Measurements from ENCODE around the gene ABCG5.

Gene ABCG5

GRCh38 chr2:43838560-43839267 is at the start of gene ABCG5, which contains the start of gene ABCG8:
TSS of gene ABCG5 (minus strand) at chr2:43838839. CDS start at chr2:43838679, 160 bp downstream.
TSS of gene ABCG8 (plus strand) at chr2:43838971. CDS start at chr2:43839054, 83 bp downstream.
- DNase-seq (ENCODE audit: extremely low read depth, low read depth), result no peak
- TF ChIP-seq CTCF (IDR thresholded peaks at IDR 0.05; ENCODE audit: low read depth, low read length, missing control alignments), result no peak
- no peak within 1 kb of the TSS for H3K4me3 ChIP-seq (replicated peaks; ENCODE audit: low read depth, low read length)

GRCh38 chr2:43887176-43887575 is 48.5 kb upstream of the ABCG5 start:
- no peak for TF ChIP-seq CTCF (IDR thresholded peaks at IDR 0.05; ENCODE audit: low read depth, low read length, missing control alignments)
- H3K4me3 ChIP-seq (replicated peaks; ENCODE audit: low read depth, low read length), result no peak overlapping the region
- no peak for DNase-seq (ENCODE audit: extremely low read depth, low read depth)

GRCh38 chr2:43885132-43885632 is 46.5 kb upstream of the ABCG5 start:
- no peak overlapping the region for H3K4me3 ChIP-seq (replicated peaks; ENCODE audit: low read depth, low read length)
- DNase-seq (ENCODE audit: extremely low read depth, low read depth), result no peak
- no peak for TF ChIP-seq CTCF (IDR thresholded peaks at IDR 0.05; ENCODE audit: low read depth, low read length, missing control alignments)

- no peak overlapping the region for H3K4me3 ChIP-seq (replicated peaks; ENCODE audit: low read depth, low read length)
- DNase-seq (ENCODE audit: extremely low read depth, low read depth), result no peak
- TF ChIP-seq CTCF (IDR thresholded peaks at IDR 0.05; ENCODE audit: low read depth, low read length, missing control alignments), result no peak
Observed at GRCh38 chr2:43884689-43885088, 46.0 kb upstream of the ABCG5 start.

- no peak overlapping the region for H3K4me3 ChIP-seq (replicated peaks; ENCODE audit: low read depth, low read length)
- TF ChIP-seq CTCF (IDR thresholded peaks at IDR 0.05; ENCODE audit: low read depth, low read length, missing control alignments), result no peak
- DNase-seq (ENCODE audit: extremely low read depth, low read depth), result no peak
Observed at GRCh38 chr2:43882312-43882711, 43.7 kb upstream of the ABCG5 start.

- no peak overlapping the region for H3K4me3 ChIP-seq (replicated peaks; ENCODE audit: low read depth, low read length)
- TF ChIP-seq CTCF (IDR thresholded peaks at IDR 0.05; ENCODE audit: low read depth, low read length, missing control alignments), result no peak
- DNase-seq (ENCODE audit: extremely low read depth, low read depth), result no peak
Observed at GRCh38 chr2:43880952-43881351, 42.3 kb upstream of the ABCG5 start.
